Measurements from ENCODE around the gene NEUROG1. TPM values are rescaled to one million over a fixed set of nuclear protein-coding genes. Genes with fewer than 3 reads are reported as not detected.

Gene NEUROG1
- total and polyA plus RNA-seq, 10 of the 15 experiments (the other 5 are each of a cell fraction or from before 2014, with no cell fraction given) = not detected

GRCh38 chr5:135567661-135568060 is 31.9 kb upstream of the NEUROG1 start:
- WGBS (ENCODE audit: insufficient coverage, insufficient replicate concordance, low lambda C conversion rate, missing lambda C conversion rate) = 11% methylated on average over 4 of the region's 4 CpGs
- RAD21 ChIA-PET (ENCODE audit: unreplicated experiment) = no interaction called here
- TF ChIP-seq BCL11A (IDR thresholded peaks at IDR 0.05; ENCODE audit: low read depth, low read length) = no peak
- TF ChIP-seq E2F8 (IDR thresholded peaks at IDR 0.05; ENCODE audit: low read depth, partially characterized antibody) = no peak
- TF ChIP-seq FOS (IDR thresholded peaks at IDR 0.05; ENCODE audit: borderline replicate concordance, extremely low read depth, insufficient read length) = no peak
- TF ChIP-seq NR2C1 (IDR thresholded peaks at IDR 0.05) = no peak
- no peak for TF ChIP-seq CUX1 (IDR thresholded peaks at IDR 0.05; ENCODE audit: insufficient replicate concordance, low read depth, low read length)
- TF ChIP-seq MAX (IDR thresholded peaks at IDR 0.05; ENCODE audit: low read depth, low read length) = no peak
- TF ChIP-seq BMI1 (IDR thresholded peaks at IDR 0.05; ENCODE audit: borderline replicate concordance) = no peak
- TF ChIP-seq STAT1 (conservative IDR thresholded peaks at IDR 0.05) = no peak
- no peak for TF ChIP-seq BHLHE40 (IDR thresholded peaks at IDR 0.05; ENCODE audit: borderline replicate concordance in 1 of 2, low read depth in 2 of 2, low read length in 1 of 2)
- TF ChIP-seq HDAC2 (IDR thresholded peaks at IDR 0.05) = no peak
- TF ChIP-seq RAD51 (IDR thresholded peaks at IDR 0.05) = no peak
- no peak for TF ChIP-seq ZBTB33 (IDR thresholded peaks at IDR 0.05)
- no peak for TF ChIP-seq MXI1 (IDR thresholded peaks at IDR 0.05; ENCODE audit: low read depth, low read length)

More at GRCh38 chr5:135567661-135568060, 31.9 kb upstream of the NEUROG1 start:
- peaks cover 0 to 3% of the 10 kb centered on the region in 2 experiments; a peak in 2 of 4 replicates for H3K27me3 ChIP-seq (replicated peaks in 1 of 2; ENCODE audit: control insufficient read depth in 2 of 2, insufficient read depth in 2 of 2, low read length in 1 of 2)
- no peaks in the 10 kb centered on the region for H3K9me3 ChIP-seq (replicated peaks; ENCODE audit: control insufficient read depth, insufficient read depth, low read length)
- ChIA-PET POLR2A (no interaction called here), SMC1A (ENCODE audit: uncharacterized antibody, unreplicated experiment) (interaction anchor here (1.3 kb wide), 1 partner anchor 16 kb away, joined by 3 read pairs; no protein-coding TSS in a partner anchor), CTCF (interaction anchor here (1.0 to 10.2 kb wide), 6 partner anchors 9 to 110 kb away, joined by 4 to 203 read pairs (median 43); no protein-coding TSS in a partner anchor)
- in situ Hi-C loops (cut with MboI) = no loop called here
- no peak overlapping the region for H3K4me2 ChIP-seq (ENCODE audit: control insufficient read depth, insufficient read depth)
- no peak overlapping the region for H3K9ac ChIP-seq (ENCODE audit: control insufficient read depth, insufficient read depth, low read length)
- DNase-seq (ENCODE audit: low read depth, low spot score) (no peak), ATAC-seq (no peak), FAIRE-seq (no peak)
- no peak overlapping the region for H2AFZ ChIP-seq (ENCODE audit: control insufficient read depth, low read depth, low read length)
- BruUV-seq (replicated peaks) = no TSS peak
- intact Hi-C loops (cut with micrococcal nuclease; ENCODE audit: unreplicated experiment) = loop anchor here (2.0 kb wide), 1 partner anchor 101 kb away; no protein-coding TSS in a partner anchor
- H3K36me3 ChIP-seq (ENCODE audit: control insufficient read depth in 2 of 2, insufficient read depth in 2 of 2, low read length in 1 of 2) = no peaks in the 10 kb centered on the region
- no peak overlapping the region for H3K27ac ChIP-seq (ENCODE audit: control insufficient read depth, insufficient read depth)
- H4K20me1 ChIP-seq (ENCODE audit: control insufficient read depth, insufficient read depth) = no peaks in the 10 kb centered on the region
- H3K4me3 ChIP-seq = no peak overlapping the region
- H3K79me2 ChIP-seq (ENCODE audit: control insufficient read depth, insufficient read depth, low read length) = no peaks in the 10 kb centered on the region
- no peaks in the 10 kb centered on the region; the same call in 1 of the 2 replicates for H3K4me1 ChIP-seq (ENCODE audit: control insufficient read depth, insufficient read depth, low read length)

Data from GM12878 (cell line).